ENCODE results near the gene S100A2.
A peak's percentile ranks its signal among the peaks of the same experiment; 100 is the strongest.

S100A2 gene

DNA sequence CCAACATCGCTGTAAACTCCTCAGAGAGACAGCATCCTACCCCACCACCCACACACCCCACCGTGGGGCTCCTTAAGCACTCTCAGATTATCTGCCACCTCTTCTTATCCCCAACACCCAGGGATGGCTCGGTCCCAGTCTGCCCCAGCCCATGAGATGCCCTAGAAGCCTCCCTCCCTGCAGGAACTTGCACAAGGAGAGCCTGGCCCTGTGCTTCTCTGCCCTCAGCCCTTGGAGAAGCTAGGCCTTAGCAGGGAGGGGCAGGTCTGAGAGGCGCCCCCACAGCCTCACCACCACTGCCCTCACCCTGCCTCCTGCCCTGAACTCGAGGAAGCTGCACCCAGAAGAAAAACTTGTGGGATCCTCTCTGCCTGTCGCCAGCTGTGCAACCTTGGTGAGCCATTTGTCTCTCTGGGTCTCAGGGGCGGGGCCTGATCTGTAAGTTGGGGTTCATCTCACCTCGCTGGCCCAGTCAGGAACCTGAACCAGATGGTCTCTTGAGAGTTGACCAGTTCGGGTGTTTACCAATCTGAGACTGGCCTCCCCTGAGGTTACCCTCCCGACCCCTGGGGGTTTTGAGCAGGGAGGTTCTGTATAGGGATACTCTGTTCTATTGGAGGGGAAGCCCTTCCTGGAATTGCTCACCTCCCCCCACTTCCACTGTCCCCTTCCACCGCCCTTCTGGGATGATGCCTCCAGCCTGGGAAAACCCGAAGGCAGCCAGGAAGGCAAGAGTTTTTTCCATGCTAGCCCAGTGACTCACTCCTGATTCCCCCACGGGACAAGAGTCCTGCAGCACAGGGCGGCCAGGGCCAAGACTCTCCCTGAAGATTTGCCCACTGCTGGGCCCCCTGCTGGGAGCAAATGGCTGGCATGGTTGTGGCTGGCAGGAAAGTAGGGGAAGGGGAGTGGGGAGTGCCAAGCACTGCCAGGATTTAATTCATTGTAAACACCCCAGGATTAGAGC is 16.6 kb downstream of the S100A2 start, which contains the start of gene S100A3:
S100A3 (minus strand) TSS at position 537 of the 967 bp plus-strand sequence. CDS start 773 bp downstream, outside the sequence.
- no peaks in the 10 kb centered on the region for H3K36me3 ChIP-seq (ENCODE audit: insufficient read depth, low read length)
- no peaks in the 10 kb centered on the region for H3K9me3 ChIP-seq (ENCODE audit: control insufficient read depth, insufficient read depth, low read length)
- peaks cover 67% of the 10 kb centered on the region for H3K4me1 ChIP-seq (ENCODE audit: insufficient read depth, low read length)
- no peak within 1 kb of the TSS for H3K9ac ChIP-seq (ENCODE audit: low read depth, low read length)

- no peak overlapping the region for H3K9ac ChIP-seq (ENCODE audit: low read depth, low read length)
- no peaks in the 10 kb centered on the region for H3K9me3 ChIP-seq (ENCODE audit: control insufficient read depth, insufficient read depth, low read length)
- H3K4me1 ChIP-seq (ENCODE audit: insufficient read depth, low read length), result peaks cover 60% of the 10 kb centered on the region
- no peaks in the 10 kb centered on the region for H3K36me3 ChIP-seq (ENCODE audit: insufficient read depth, low read length)
These were observed 17.8 kb downstream of the S100A2 start for GRCh38 chr1:153547560-153548551.

GRCh38 chr1:153546796-153547559 is 18.7 kb downstream of the S100A2 start:
- H3K9ac ChIP-seq (ENCODE audit: low read depth, low read length), result no peak overlapping the region
- no peaks in the 10 kb centered on the region for H3K9me3 ChIP-seq (ENCODE audit: control insufficient read depth, insufficient read depth, low read length)
- H3K4me1 ChIP-seq (ENCODE audit: insufficient read depth, low read length), result peaks cover 69% of the 10 kb centered on the region
- no peaks in the 10 kb centered on the region for H3K36me3 ChIP-seq (ENCODE audit: insufficient read depth, low read length)

DNA sequence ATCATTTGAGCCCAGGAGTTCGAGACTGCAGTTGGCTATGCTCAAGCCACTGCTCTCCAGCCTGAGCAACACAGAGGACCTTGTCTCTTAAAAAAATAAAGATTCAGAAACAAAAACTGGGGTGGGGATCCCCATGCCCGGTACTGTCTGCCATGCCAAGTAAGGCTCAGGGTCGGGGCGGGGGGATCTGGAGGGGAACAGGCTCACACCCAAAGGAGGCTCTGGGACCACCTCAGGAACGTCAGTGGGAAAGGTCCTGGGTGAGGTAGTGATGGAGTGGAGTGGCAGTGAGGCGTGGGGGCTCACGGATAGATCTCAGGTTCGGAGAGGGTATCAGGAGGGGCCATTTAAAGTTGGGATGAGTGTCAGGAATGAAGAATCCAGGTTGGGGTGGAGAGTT is 19.3 kb downstream of the S100A2 start:
- no peak overlapping the region for H3K9ac ChIP-seq (ENCODE audit: low read depth, low read length)
- no peaks in the 10 kb centered on the region for H3K36me3 ChIP-seq (ENCODE audit: insufficient read depth, low read length)
- no peaks in the 10 kb centered on the region for H3K9me3 ChIP-seq (ENCODE audit: control insufficient read depth, insufficient read depth, low read length)
- H3K4me1 ChIP-seq (ENCODE audit: insufficient read depth, low read length), result peaks cover 73% of the 10 kb centered on the region

DNA sequence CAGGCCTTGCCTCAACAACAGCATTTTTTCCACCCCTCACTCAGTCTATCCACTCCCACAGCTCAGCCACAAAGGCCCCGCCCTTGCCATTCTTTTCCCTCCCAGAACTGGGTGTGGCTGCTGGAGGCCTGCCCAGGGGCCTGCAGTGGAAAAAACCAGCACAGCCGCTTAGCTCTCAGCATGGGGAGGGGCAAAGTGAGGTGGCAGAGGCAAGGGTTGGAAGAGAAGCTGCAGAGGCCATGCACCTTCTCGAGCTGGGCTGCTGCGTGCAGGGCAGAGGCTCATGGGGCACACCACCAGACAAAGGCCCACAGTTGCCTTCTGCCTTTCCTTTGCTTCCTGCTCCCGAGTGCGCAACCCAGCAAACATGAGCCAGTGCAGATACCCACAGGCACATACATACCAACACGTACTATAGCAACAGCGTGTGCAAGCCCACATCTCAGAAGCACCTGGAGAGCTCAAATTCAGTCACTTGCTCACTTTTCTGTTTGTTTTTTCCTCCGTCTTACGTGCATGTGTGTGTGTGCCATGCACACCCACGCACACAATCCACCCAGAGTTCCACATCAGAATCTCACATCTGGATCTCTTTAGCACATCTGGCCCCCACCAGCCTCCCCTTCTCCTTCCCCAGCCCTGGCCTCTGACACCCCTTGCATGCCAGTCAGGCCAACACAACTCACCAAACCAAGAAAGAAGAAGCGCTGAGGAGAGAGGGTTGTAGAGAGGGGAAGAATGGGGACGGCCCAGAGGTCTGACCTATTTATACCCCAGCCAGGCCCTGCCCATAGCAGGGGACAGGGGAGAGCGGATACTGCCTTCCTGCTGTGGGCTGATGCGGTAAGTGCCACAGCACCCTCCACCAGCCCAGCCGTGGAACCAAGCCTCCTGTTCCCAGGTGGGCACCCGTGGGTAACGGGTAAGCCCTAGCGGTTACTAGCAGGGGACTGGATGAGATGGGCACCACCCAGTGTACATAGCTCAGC is 20.3 kb downstream of the S100A2 start, which contains the start of gene S100A4:
S100A4 (minus strand) TSS at position 740 of the 989 bp plus-strand sequence. CDS start 1,012 bp downstream, outside the sequence.
- Histone ChIP-seq H3K9ac (ENCODE audit: low read depth, low read length) (peak within 1 kb of the TSS; percentile 41), H3K4me1 (ENCODE audit: insufficient read depth, low read length) (peaks cover 65% of the 10 kb centered on the region), H3K36me3 (ENCODE audit: insufficient read depth, low read length) (no peaks in the 10 kb centered on the region), H3K9me3 (ENCODE audit: control insufficient read depth, insufficient read depth, low read length) (no peaks in the 10 kb centered on the region)

- Histone ChIP-seq H3K36me3 (ENCODE audit: insufficient read depth, low read length) (no peaks in the 10 kb centered on the region), H3K9me3 (ENCODE audit: control insufficient read depth, insufficient read depth, low read length) (no peaks in the 10 kb centered on the region), H3K4me1 (ENCODE audit: insufficient read depth, low read length) (peaks cover 57% of the 10 kb centered on the region), H3K9ac (ENCODE audit: low read depth, low read length) (peak overlapping the region; percentile 41; the same call in 1 of the 2 replicates)
These were observed 21.1 kb downstream of the S100A2 start for GRCh38 chr1:153544453-153545066.

DNA sequence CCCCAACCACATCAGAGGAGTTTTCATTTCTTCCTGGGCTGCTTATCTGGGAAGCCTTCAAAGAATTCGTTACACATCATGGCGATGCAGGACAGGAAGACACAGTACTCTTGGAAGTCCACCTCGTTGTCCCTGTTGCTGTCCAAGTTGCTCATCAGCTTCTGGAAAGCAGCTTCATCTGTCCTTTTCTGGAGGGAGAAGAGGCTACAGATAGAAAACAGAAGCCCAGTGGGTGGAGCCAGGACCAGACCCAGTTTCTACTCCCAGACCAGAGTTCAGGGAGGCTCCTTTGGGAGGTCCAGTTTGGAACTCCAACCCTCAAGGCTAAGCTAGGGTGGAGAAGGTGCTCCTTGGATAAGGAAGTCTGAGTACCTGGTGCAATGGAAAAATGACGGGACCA is 21.9 kb downstream of the S100A2 start:
- Histone ChIP-seq H3K4me1 (ENCODE audit: insufficient read depth, low read length) (peaks cover 49% of the 10 kb centered on the region), H3K9ac (ENCODE audit: low read depth, low read length) (no peak overlapping the region), H3K9me3 (ENCODE audit: control insufficient read depth, insufficient read depth, low read length) (no peaks in the 10 kb centered on the region), H3K36me3 (ENCODE audit: insufficient read depth, low read length) (no peaks in the 10 kb centered on the region)

DNA sequence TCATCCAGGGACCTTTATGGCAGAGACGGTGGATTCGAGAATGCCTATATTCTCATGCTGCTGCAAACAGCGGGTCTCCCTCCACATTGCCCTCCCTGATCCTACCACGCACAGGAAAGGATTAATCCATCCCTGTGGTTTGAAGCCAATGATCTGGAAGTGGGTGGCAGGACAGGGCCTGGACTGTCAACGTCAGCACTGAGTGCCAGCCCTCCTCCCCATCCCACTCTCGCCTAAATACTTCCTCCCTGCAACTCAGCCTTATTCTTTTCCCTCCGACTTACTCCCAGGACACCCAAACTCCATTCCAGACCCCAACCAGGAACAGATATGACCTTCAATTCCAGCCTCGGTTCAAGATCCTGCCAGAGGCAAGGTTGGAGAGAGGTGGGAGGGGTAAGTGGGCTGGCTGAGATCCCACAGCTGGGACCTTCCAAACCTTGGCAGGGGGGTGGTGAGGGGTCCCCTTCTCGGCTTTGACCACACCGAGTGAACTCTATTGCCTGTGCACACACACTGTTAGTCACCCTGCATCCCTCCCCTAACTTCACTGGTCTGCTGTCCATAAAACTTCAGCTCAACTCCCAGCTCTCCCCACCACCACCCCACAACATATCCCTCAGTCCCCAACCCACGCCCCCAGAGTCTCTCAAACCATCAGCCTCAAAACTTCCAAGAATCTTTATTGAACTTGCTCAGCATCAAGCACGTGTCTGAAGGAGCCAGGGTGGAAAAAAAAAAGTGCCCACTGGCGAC is 22.5 kb downstream of the S100A2 start:
- Histone ChIP-seq H3K36me3 (ENCODE audit: insufficient read depth, low read length) (no peaks in the 10 kb centered on the region), H3K4me1 (ENCODE audit: insufficient read depth, low read length) (peaks cover 44% of the 10 kb centered on the region), H3K9me3 (ENCODE audit: control insufficient read depth, insufficient read depth, low read length) (no peaks in the 10 kb centered on the region), H3K9ac (ENCODE audit: low read depth, low read length) (no peak overlapping the region)

- H3K4me1 ChIP-seq (ENCODE audit: insufficient read depth, low read length), result peaks cover 35% of the 10 kb centered on the region
- H3K36me3 ChIP-seq (ENCODE audit: insufficient read depth, low read length), result no peaks in the 10 kb centered on the region
- no peaks in the 10 kb centered on the region for H3K9me3 ChIP-seq (ENCODE audit: control insufficient read depth, insufficient read depth, low read length)
- H3K9ac ChIP-seq (ENCODE audit: low read depth, low read length), result no peak overlapping the region
These were observed 23.7 kb downstream of the S100A2 start for GRCh38 chr1:153541641-153542590.

- H3K4me1 ChIP-seq (ENCODE audit: insufficient read depth, low read length), result peaks cover 28% of the 10 kb centered on the region
- H3K36me3 ChIP-seq (ENCODE audit: insufficient read depth, low read length), result no peaks in the 10 kb centered on the region
- no peaks in the 10 kb centered on the region for H3K9me3 ChIP-seq (ENCODE audit: control insufficient read depth, insufficient read depth, low read length)
- H3K9ac ChIP-seq (ENCODE audit: low read depth, low read length), result no peak within 1 kb of the TSS
These were observed 25.0 kb downstream of the S100A2 start, which contains the start of gene S100A5 for GRCh38 chr1:153540394-153541361. TSS of gene S100A5 (minus strand) at chr1:153540934. CDS start at chr1:153540191, 743 bp downstream.

All from ES-I3 (cell line).